ENCODE measurements around the gene NTM. TPM values are rescaled to one million over a fixed set of nuclear protein-coding genes. Genes with fewer than 3 reads are reported as not detected.

The NTM gene
- total RNA-seq, 1 donor from 2014 or later = 82.7 TPM

- Mint-ChIP-seq H3K4me1 (ENCODE audit: unreplicated experiment) (peaks cover 56% of the 10 kb centered on the region), H3K27ac (ENCODE audit: unreplicated experiment) (no peak overlapping the region), H3K4me3 (ENCODE audit: unreplicated experiment) (no peak overlapping the region), H3K9me3 (ENCODE audit: unreplicated experiment) (peaks cover 6% of the 10 kb centered on the region), H3K27me3 (ENCODE audit: unreplicated experiment) (no peaks in the 10 kb centered on the region), H3K36me3 (ENCODE audit: unreplicated experiment) (no peaks in the 10 kb centered on the region)
- no peak for TF ChIP-seq CTCF (IDR thresholded peaks at IDR 0.05)
- DNase-seq (ENCODE audit: extremely low spot score, unreplicated experiment) = no peak
Measured at GRCh38 chr11:131980888-131981668, 610.7 kb downstream of the NTM start.

GRCh38 chr11:131982154-131982553 is 611.7 kb downstream of the NTM start:
- peaks cover 6% of the 10 kb centered on the region for H3K9me3 Mint-ChIP-seq (ENCODE audit: unreplicated experiment)
- H3K36me3 Mint-ChIP-seq (ENCODE audit: unreplicated experiment) = no peaks in the 10 kb centered on the region
- no peak for TF ChIP-seq CTCF (IDR thresholded peaks at IDR 0.05)
- H3K4me3 Mint-ChIP-seq (ENCODE audit: unreplicated experiment) = no peak overlapping the region
- H3K27me3 Mint-ChIP-seq (ENCODE audit: unreplicated experiment) = no peaks in the 10 kb centered on the region
- DNase-seq (ENCODE audit: extremely low spot score, unreplicated experiment) = no peak
- H3K4me1 Mint-ChIP-seq (ENCODE audit: unreplicated experiment) = peaks cover 45% of the 10 kb centered on the region
- peak overlapping the region; percentile 56 for H3K27ac Mint-ChIP-seq (ENCODE audit: unreplicated experiment)

GRCh38 chr11:131985846-131986301 is 615.5 kb downstream of the NTM start:
- H3K27me3 Mint-ChIP-seq (ENCODE audit: unreplicated experiment) = no peaks in the 10 kb centered on the region

GRCh38 chr11:131987703-131988102 is 617.3 kb downstream of the NTM start:
- Mint-ChIP-seq H3K4me1 (ENCODE audit: unreplicated experiment) (peaks cover 6% of the 10 kb centered on the region), H3K9me3 (ENCODE audit: unreplicated experiment) (peaks cover 6% of the 10 kb centered on the region), H3K4me3 (ENCODE audit: unreplicated experiment) (no peak overlapping the region), H3K36me3 (ENCODE audit: unreplicated experiment) (no peaks in the 10 kb centered on the region), H3K27me3 (ENCODE audit: unreplicated experiment) (no peaks in the 10 kb centered on the region), H3K27ac (ENCODE audit: unreplicated experiment) (no peak overlapping the region)
- no peak for DNase-seq (ENCODE audit: extremely low spot score, unreplicated experiment)
- TF ChIP-seq CTCF (IDR thresholded peaks at IDR 0.05) = no peak

More at GRCh38 chr11:131985846-131986301, 615.5 kb downstream of the NTM start:
- peaks cover 22% of the 10 kb centered on the region for H3K4me1 Mint-ChIP-seq (ENCODE audit: unreplicated experiment)
- DNase-seq (ENCODE audit: extremely low spot score, unreplicated experiment) = no peak
- TF ChIP-seq CTCF (IDR thresholded peaks at IDR 0.05) = no peak
- H3K27ac Mint-ChIP-seq (ENCODE audit: unreplicated experiment) = no peak overlapping the region
- H3K4me3 Mint-ChIP-seq (ENCODE audit: unreplicated experiment) = no peak overlapping the region
- peaks cover 6% of the 10 kb centered on the region for H3K9me3 Mint-ChIP-seq (ENCODE audit: unreplicated experiment)
- H3K36me3 Mint-ChIP-seq (ENCODE audit: unreplicated experiment) = no peaks in the 10 kb centered on the region

GRCh38 chr11:131991606-131992005 is 621.2 kb downstream of the NTM start:
- no peak for DNase-seq (ENCODE audit: extremely low spot score, unreplicated experiment)
- Mint-ChIP-seq H3K9me3 (ENCODE audit: unreplicated experiment) (peaks cover 3% of the 10 kb centered on the region), H3K27me3 (ENCODE audit: unreplicated experiment) (no peaks in the 10 kb centered on the region), H3K4me1 (ENCODE audit: unreplicated experiment) (no peaks in the 10 kb centered on the region), H3K36me3 (ENCODE audit: unreplicated experiment) (peaks cover 10% of the 10 kb centered on the region), H3K4me3 (ENCODE audit: unreplicated experiment) (no peak overlapping the region), H3K27ac (ENCODE audit: unreplicated experiment) (no peak overlapping the region)
- no peak for TF ChIP-seq CTCF (IDR thresholded peaks at IDR 0.05)

Data from osteocyte (in vitro differentiated cells).